ENCODE measurements around the gene RBM48.

The RBM48 gene

DNA sequence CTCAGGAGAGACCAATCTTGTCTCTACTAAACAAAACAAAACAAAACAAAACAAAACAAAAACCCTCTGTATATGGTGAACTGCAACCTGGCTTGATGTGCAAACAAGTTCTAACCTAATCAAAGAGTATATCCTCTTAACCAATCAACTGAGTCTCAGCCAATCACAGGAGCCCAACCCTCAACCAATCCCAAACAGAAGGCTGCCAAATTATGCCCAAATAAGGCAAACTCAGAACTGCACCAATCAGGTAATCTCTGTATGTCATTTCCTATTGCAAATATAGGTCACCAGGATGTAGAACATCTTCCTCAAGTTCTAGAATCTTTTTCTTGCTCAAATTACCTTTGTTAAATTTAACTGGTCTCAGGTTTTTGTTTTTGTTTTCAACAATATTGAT lies 56.4 kb downstream of the RBM48 start (continued):
- TF ChIP-seq, protein P1, sequence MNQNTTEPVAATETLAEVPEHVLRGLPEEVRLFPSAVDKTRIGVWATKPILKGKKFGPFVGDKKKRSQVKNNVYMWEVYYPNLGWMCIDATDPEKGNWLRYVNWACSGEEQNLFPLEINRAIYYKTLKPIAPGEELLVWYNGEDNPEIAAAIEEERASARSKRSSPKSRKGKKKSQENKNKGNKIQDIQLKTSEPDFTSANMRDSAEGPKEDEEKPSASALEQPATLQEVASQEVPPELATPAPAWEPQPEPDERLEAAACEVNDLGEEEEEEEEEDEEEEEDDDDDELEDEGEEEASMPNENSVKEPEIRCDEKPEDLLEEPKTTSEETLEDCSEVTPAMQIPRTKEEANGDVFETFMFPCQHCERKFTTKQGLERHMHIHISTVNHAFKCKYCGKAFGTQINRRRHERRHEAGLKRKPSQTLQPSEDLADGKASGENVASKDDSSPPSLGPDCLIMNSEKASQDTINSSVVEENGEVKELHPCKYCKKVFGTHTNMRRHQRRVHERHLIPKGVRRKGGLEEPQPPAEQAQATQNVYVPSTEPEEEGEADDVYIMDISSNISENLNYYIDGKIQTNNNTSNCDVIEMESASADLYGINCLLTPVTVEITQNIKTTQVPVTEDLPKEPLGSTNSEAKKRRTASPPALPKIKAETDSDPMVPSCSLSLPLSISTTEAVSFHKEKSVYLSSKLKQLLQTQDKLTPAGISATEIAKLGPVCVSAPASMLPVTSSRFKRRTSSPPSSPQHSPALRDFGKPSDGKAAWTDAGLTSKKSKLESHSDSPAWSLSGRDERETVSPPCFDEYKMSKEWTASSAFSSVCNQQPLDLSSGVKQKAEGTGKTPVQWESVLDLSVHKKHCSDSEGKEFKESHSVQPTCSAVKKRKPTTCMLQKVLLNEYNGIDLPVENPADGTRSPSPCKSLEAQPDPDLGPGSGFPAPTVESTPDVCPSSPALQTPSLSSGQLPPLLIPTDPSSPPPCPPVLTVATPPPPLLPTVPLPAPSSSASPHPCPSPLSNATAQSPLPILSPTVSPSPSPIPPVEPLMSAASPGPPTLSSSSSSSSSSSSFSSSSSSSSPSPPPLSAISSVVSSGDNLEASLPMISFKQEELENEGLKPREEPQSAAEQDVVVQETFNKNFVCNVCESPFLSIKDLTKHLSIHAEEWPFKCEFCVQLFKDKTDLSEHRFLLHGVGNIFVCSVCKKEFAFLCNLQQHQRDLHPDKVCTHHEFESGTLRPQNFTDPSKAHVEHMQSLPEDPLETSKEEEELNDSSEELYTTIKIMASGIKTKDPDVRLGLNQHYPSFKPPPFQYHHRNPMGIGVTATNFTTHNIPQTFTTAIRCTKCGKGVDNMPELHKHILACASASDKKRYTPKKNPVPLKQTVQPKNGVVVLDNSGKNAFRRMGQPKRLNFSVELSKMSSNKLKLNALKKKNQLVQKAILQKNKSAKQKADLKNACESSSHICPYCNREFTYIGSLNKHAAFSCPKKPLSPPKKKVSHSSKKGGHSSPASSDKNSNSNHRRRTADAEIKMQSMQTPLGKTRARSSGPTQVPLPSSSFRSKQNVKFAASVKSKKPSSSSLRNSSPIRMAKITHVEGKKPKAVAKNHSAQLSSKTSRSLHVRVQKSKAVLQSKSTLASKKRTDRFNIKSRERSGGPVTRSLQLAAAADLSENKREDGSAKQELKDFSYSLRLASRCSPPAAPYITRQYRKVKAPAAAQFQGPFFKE (tag by site-specific recombination; IDR thresholded peaks at IDR 0.05; ENCODE audit: borderline replicate concordance), result no peak
- TF ChIP-seq ZNF629 (tag by site-specific recombination; IDR thresholded peaks at IDR 0.05), result no peak
- no peak for TF ChIP-seq KLF1 (tag by site-specific recombination; IDR thresholded peaks at IDR 0.05)
- no peak for TF ChIP-seq ZSCAN23 (tag by site-specific recombination; IDR thresholded peaks at IDR 0.05)
- no peak for TF ChIP-seq GFI1B (tag by site-specific recombination; IDR thresholded peaks at IDR 0.05)
- TF ChIP-seq ZNF10 (tag by site-specific recombination; IDR thresholded peaks at IDR 0.05), result no peak
- TF ChIP-seq, protein P2, sequence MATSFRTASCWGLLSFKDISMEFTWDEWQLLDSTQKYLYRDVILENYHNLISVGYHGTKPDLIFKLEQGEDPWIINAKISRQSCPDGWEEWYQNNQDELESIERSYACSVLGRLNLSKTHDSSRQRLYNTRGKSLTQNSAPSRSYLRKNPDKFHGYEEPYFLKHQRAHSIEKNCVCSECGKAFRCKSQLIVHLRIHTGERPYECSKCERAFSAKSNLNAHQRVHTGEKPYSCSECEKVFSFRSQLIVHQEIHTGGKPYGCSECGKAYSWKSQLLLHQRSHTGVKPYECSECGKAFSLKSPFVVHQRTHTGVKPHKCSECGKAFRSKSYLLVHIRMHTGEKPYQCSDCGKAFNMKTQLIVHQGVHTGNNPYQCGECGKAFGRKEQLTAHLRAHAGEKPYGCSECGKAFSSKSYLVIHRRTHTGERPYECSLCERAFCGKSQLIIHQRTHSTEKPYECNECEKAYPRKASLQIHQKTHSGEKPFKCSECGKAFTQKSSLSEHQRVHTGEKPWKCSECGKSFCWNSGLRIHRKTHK (tag by site-specific recombination; IDR thresholded peaks at IDR 0.05), result no peak
- no peak for TF ChIP-seq TRIM28 (IDR thresholded peaks at IDR 0.05; ENCODE audit: borderline replicate concordance, low read length)

- Histone ChIP-seq H3K9me3 (ENCODE audit: control insufficient read depth, insufficient read depth, low read depth, low read length) (no peaks in the 10 kb centered on the region), H3K4me1 (ENCODE audit: control insufficient read depth, insufficient read depth, low read length) (peaks cover 11% of the 10 kb centered on the region), H3K4me3 (ENCODE audit: low read depth, low read length) (no peak overlapping the region), H3K27ac (ENCODE audit: extremely low read depth, low read depth, low read length) (no peak overlapping the region), H3K36me3 (ENCODE audit: control insufficient read depth in 2 of 2, insufficient read depth in 1 of 2, low read length in 2 of 2) (peaks cover 5 to 7% of the 10 kb centered on the region in 2 experiments)
- POLR2A ChIA-PET, result no interaction called here
- CTCF ChIA-PET, result interaction anchor here (0.5 kb wide), 1 partner anchor 640 kb away, joined by 5 read pairs; no protein-coding TSS in a partner anchor
- TF ChIP-seq ZNF112 (tag by site-specific recombination; IDR thresholded peaks at IDR 0.05) (no peak), PRDM6 (tag by site-specific recombination; IDR thresholded peaks at IDR 0.05) (peak; percentile 91), ZNF843 (tag by site-specific recombination; IDR thresholded peaks at IDR 0.05) (peak; percentile 33; the same call in 1 of the 2 replicates), ZNF596 (tag by site-specific recombination; IDR thresholded peaks at IDR 0.05) (no peak), KLF9 (tag by site-specific recombination; IDR thresholded peaks at IDR 0.05; ENCODE audit: low read depth) (no peak), ZSCAN5A (tag by site-specific recombination; IDR thresholded peaks at IDR 0.05) (no peak), ZNF530 (tag by site-specific recombination; IDR thresholded peaks at IDR 0.05; ENCODE audit: low read depth) (no peak), IKZF3 (tag by site-specific recombination; IDR thresholded peaks at IDR 0.05) (peak; percentile 51), ZFP41 (tag by site-specific recombination; IDR thresholded peaks at IDR 0.05; ENCODE audit: borderline replicate concordance) (no peak), ZNF670 (tag by site-specific recombination; IDR thresholded peaks at IDR 0.05; ENCODE audit: low read depth) (no peak), ZBTB44 (tag by site-specific recombination; IDR thresholded peaks at IDR 0.05) (0 out of 2 replicates have a peak, but pooled peaks have one; percentile 32), GLI2 (tag by site-specific recombination; IDR thresholded peaks at IDR 0.05; ENCODE audit: borderline replicate concordance, low read depth) (no peak), ZNF2 (tag by site-specific recombination; IDR thresholded peaks at IDR 0.05) (no peak), ZNF626 (tag by site-specific recombination; IDR thresholded peaks at IDR 0.05) (no peak), PRDM1 (tag by site-specific recombination; IDR thresholded peaks at IDR 0.05) (no peak), ZNF362 (tag by site-specific recombination; IDR thresholded peaks at IDR 0.05) (no peak)
Observed at GRCh38 chr7:92586403-92586802, 57.8 kb downstream of the RBM48 start.
